LNCaP clone FGC (cell line): Measurements from ENCODE around the gene FADS1.

Experiments used
- DNase-seq: peaks from one replicate; pipeline ENCODE4 v3.0.0-alpha.2; 2011; ENCODE audit warnings: low read depth
- H3K4me3 ChIP-seq: 2 replicates; pipeline ENCODE4 v1.5.1; 2011; ENCODE audit warnings: mild to moderate bottlenecking, low read depth, low read length, control low read depth
- CTCF ChIP-seq: IDR thresholded peaks from 2 replicates; pipeline ENCODE4 v1.5.1; 2012; ENCODE audit warnings: mild to moderate bottlenecking; ENCODE audit not compliant: control insufficient read depth, insufficient read depth; ENCODE audit errors: extremely low read depth

Gene FADS1

GRCh38 chr11:61760946-61761345 lies 55.9 kb downstream of the FADS1 start:
- no peak overlapping the region for H3K4me3 ChIP-seq
- TF ChIP-seq CTCF: no peak
- no peak for DNase-seq

GRCh38 chr11:61757213-61757862 lies 59.5 kb downstream of the FADS1 start:
- TF ChIP-seq CTCF: no peak
- no peak for DNase-seq
- no peak overlapping the region for H3K4me3 ChIP-seq

GRCh38 chr11:61756452-61757212 lies 60.2 kb downstream of the FADS1 start:
- no peak overlapping the region for H3K4me3 ChIP-seq
- DNase-seq: no peak
- TF ChIP-seq CTCF: no peak

GRCh38 chr11:61756147-61756451 lies 60.7 kb downstream of the FADS1 start:
- no peak for TF ChIP-seq CTCF
- no peak overlapping the region for H3K4me3 ChIP-seq
- no peak for DNase-seq

GRCh38 chr11:61754534-61755482 lies 62.0 kb downstream of the FADS1 start:
- no peak for DNase-seq
- no peak overlapping the region for H3K4me3 ChIP-seq
- TF ChIP-seq CTCF: no peak

GRCh38 chr11:61753672-61754071 lies 63.1 kb downstream of the FADS1 start:
- H3K4me3 ChIP-seq: no peak overlapping the region
- DNase-seq: no peak
- TF ChIP-seq CTCF: no peak
